Measurements from ENCODE around the gene NANS. TPM values are rescaled to one million over a fixed set of nuclear protein-coding genes. Genes with fewer than 3 reads are reported as not detected.
A peak's percentile ranks its signal among the peaks of the same experiment; 100 is the strongest.

Gene NANS
- total RNA-seq, 2 donors from 2014 or later = 223 to 254 TPM

- no peak for DNase-seq
- Histone ChIP-seq H3K36me3 (no peaks in the 10 kb centered on the region), H3K4me1 (no peaks in the 10 kb centered on the region), H3K9ac (ENCODE audit: low read depth in 2 of 2, low read length in 2 of 2) (no peak overlapping the region), H3K9me3 (no peaks in the 10 kb centered on the region), H3K27ac (no peak overlapping the region), H3K4me3 (no peak overlapping the region), H3K27me3 (no peaks in the 10 kb centered on the region)
- no peak for TF ChIP-seq CTCF (IDR thresholded peaks at IDR 0.05)
- intact Hi-C loops (cut with DNase I) = no loop called here
Observed at GRCh38 chr9:98047002-98047401, 9.5 kb upstream of the NANS start.

GRCh38 chr9:98049288-98050072, 7.1 kb upstream of the NANS start:
- no peak for TF ChIP-seq CTCF (IDR thresholded peaks at IDR 0.05)
- intact Hi-C loops (cut with DNase I) = no loop called here

GRCh38 chr9:98050351-98050750, 6.2 kb upstream of the NANS start:
- Histone ChIP-seq H3K9ac (ENCODE audit: low read depth in 2 of 2, low read length in 2 of 2) (no peak overlapping the region), H3K9me3 (no peaks in the 10 kb centered on the region), H3K36me3 (no peaks in the 10 kb centered on the region), H3K27me3 (no peaks in the 10 kb centered on the region), H3K27ac (no peak overlapping the region), H3K4me1 (no peaks in the 10 kb centered on the region), H3K4me3 (no peak overlapping the region)
- TF ChIP-seq CTCF (IDR thresholded peaks at IDR 0.05) = no peak
- no peak for DNase-seq
- intact Hi-C loops (cut with DNase I) = no loop called here

More at GRCh38 chr9:98049288-98050072, 7.1 kb upstream of the NANS start:
- H3K27me3 ChIP-seq = no peaks in the 10 kb centered on the region
- H3K4me1 ChIP-seq = no peaks in the 10 kb centered on the region
- DNase-seq = no peak
- no peaks in the 10 kb centered on the region for H3K9me3 ChIP-seq
- H3K36me3 ChIP-seq = no peaks in the 10 kb centered on the region
- H3K4me3 ChIP-seq = no peak overlapping the region
- no peak overlapping the region for H3K9ac ChIP-seq (ENCODE audit: low read depth in 2 of 2, low read length in 2 of 2)
- H3K27ac ChIP-seq = no peak overlapping the region

- DNase-seq = no peak
- no peaks in the 10 kb centered on the region for H3K36me3 ChIP-seq
- no peak for TF ChIP-seq CTCF (IDR thresholded peaks at IDR 0.05)
- H3K9ac ChIP-seq (ENCODE audit: low read depth in 2 of 2, low read length in 2 of 2) = no peak overlapping the region
- H3K27ac ChIP-seq = no peak overlapping the region
- no peaks in the 10 kb centered on the region for H3K27me3 ChIP-seq
- no peak overlapping the region for H3K4me3 ChIP-seq
- H3K9me3 ChIP-seq = no peaks in the 10 kb centered on the region
- intact Hi-C loops (cut with DNase I) = no loop called here
- no peaks in the 10 kb centered on the region for H3K4me1 ChIP-seq
Observed at GRCh38 chr9:98054376-98054951, 2.1 kb upstream of the NANS start.

GRCh38 chr9:98057138-98057799, 737 bp downstream of the NANS start:
- Histone ChIP-seq H3K27ac (peak overlapping the region; percentile 89), H3K4me3 (peak overlapping the region; percentile 68), H3K27me3 (no peaks in the 10 kb centered on the region), H3K4me1 (no peaks in the 10 kb centered on the region), H3K9ac (ENCODE audit: low read depth in 2 of 2, low read length in 2 of 2) (peak overlapping the region; percentile 93 to 99), H3K36me3 (peaks cover 10% of the 10 kb centered on the region), H3K9me3 (no peaks in the 10 kb centered on the region)
- no peak for TF ChIP-seq CTCF (IDR thresholded peaks at IDR 0.05)
- intact Hi-C loops (cut with DNase I) = no loop called here
- no peak for DNase-seq

Data from colonic mucosa (tissue), 4 donors.